GM19025 (cell line): ENCODE data around the gene TMC8.

Source experiments
- ATAC-seq: cut with Tn5 transposase; IDR thresholded peaks from one replicate; pipeline ENCODE4 v1.9.1; 2021; ENCODE audit warnings: mild to moderate bottlenecking, low read depth, moderate library complexity; ENCODE audit not compliant: unreplicated experiment

The TMC8 gene

GRCh38 chr17:78174346-78174869 lies 43.8 kb downstream of the TMC8 start:
- ATAC-seq, result no peak

GRCh38 chr17:78174870-78175642 lies 44.5 kb downstream of the TMC8 start:
- no peak for ATAC-seq

- ATAC-seq, result no peak
Observed at GRCh38 chr17:78175643-78175981, 45.0 kb downstream of the TMC8 start.

GRCh38 chr17:78176548-78177025 lies 46.0 kb downstream of the TMC8 start:
- ATAC-seq, result no peak

GRCh38 chr17:78179372-78179771 lies 48.8 kb downstream of the TMC8 start:
- no peak for ATAC-seq

- ATAC-seq, result no peak
Observed at GRCh38 chr17:78180083-78180482, 49.5 kb downstream of the TMC8 start.

GRCh38 chr17:78180508-78180907 lies 49.9 kb downstream of the TMC8 start:
- no peak for ATAC-seq

- ATAC-seq, result no peak
Observed at GRCh38 chr17:78182504-78182903, 51.9 kb downstream of the TMC8 start.

GRCh38 chr17:78183916-78184315 lies 53.3 kb downstream of the TMC8 start:
- no peak for ATAC-seq

GRCh38 chr17:78184351-78184750 lies 53.8 kb downstream of the TMC8 start:
- no peak for ATAC-seq

GRCh38 chr17:78184868-78185267 lies 54.3 kb downstream of the TMC8 start:
- no peak for ATAC-seq

- no peak for ATAC-seq
Observed at GRCh38 chr17:78185981-78186691, 55.6 kb downstream of the TMC8 start.

- ATAC-seq, result peak; percentile 95
Observed at GRCh38 chr17:78186692-78187595, 56.4 kb downstream of the TMC8 start, which contains the start of the genes AFMID and TK1. Gene AFMID (plus strand): TSS chr17:78187362. CDS start chr17:78187371, 9 bp downstream. Gene TK1 (minus strand): TSS chr17:78187052. CDS start chr17:78186994, 58 bp downstream.
